Right lobe of liver (tissue), 4 donors: ENCODE data around the gene MNX1.

Experiments used
- POLR2A ChIP-seq: fragments of 450-650 bp; IDR thresholded peaks from one replicate; pipeline ENCODE4 v1.6.1; 2017; ENCODE audit warnings: antibody characterized with exemption, mild to moderate bottlenecking
- TF ChIP-seq, protein P1 (sequence below), 4 donors: fragments of 200-600 bp in 3 of 4; fragments of 450-650 bp in 1 of 4; IDR thresholded peaks; one replicate each; pipeline versions ENCODE4 v1.5.1 to v1.8.0; 2016 to 2022; ENCODE audit warnings: antibody characterized with exemption in 4 of 4, mild to moderate bottlenecking in 2 of 4
- donor health status: DM: no; HTN: no; CAD: no.
- donor health status: DM: no; HTN: no; CAD: no.
- donor health status: DM: no; HTN: yes; CAD: no.

DNA sequence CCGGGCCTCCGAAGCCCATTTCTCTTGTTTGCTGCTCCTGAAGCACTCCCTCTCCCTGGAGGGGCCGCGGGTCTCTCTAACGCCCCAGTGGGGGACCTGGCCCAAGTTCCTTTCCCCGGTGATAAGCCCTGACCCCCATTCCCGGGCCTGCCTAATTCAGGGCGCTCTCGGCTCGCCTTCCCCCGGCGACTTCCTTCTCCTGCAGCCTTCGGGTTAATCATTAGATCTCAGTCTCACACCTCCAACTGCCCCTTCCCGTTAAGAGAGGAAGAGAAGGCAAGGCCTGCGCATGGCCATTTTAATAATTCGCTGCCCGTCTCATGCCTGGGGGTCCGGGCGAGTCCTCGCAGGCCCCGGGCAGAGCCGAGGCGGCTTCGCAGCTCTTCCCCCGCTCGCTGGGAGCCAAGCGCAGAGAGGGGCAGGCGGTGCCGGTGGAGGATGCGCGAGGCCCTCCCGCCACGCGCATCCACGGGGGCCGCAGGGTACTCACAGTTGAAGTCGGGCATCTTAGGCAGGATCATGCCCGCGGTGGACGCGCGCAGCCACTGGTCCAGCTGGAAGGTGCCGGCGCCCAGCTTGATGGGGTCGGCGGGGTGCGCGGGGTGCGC lies 1.2 kb downstream of the MNX1 start:
- no peak for TF ChIP-seq POLR2A
- TF ChIP-seq, protein P1, sequence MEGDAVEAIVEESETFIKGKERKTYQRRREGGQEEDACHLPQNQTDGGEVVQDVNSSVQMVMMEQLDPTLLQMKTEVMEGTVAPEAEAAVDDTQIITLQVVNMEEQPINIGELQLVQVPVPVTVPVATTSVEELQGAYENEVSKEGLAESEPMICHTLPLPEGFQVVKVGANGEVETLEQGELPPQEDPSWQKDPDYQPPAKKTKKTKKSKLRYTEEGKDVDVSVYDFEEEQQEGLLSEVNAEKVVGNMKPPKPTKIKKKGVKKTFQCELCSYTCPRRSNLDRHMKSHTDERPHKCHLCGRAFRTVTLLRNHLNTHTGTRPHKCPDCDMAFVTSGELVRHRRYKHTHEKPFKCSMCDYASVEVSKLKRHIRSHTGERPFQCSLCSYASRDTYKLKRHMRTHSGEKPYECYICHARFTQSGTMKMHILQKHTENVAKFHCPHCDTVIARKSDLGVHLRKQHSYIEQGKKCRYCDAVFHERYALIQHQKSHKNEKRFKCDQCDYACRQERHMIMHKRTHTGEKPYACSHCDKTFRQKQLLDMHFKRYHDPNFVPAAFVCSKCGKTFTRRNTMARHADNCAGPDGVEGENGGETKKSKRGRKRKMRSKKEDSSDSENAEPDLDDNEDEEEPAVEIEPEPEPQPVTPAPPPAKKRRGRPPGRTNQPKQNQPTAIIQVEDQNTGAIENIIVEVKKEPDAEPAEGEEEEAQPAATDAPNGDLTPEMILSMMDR (IDR thresholded peaks at IDR 0.05): no peak
